IMR-90 (cell line): ENCODE measurements around the gene ALAD. TPM values are rescaled to one million over a fixed set of nuclear protein-coding genes. Genes with fewer than 3 reads are reported as not detected.
"Not testable (repeated sequence)": the region's sequence is repeated elsewhere in the genome, so short reads cannot be mapped to it uniquely, and the experiment has no call there.

Source experiments
- ATAC-seq: fragments of 200-7000 bp; cut with Tn5 transposase; 2 replicates; pipeline ENCODE4 v1.9.1; 2020; ENCODE audit warnings: low read depth, mild to moderate bottlenecking, moderate library complexity
- BruUV-seq: library from RNA; stranded (reverse); fragments of 400-500 nt; replicated peaks from 2 replicates; lab custom pipeline; 2021; lab: Mats Ljungman, UMichigan
- CTCF ChIA-PET: fragments of 300-600 bp; formaldehyde crosslinking; extraction: SDS; loops from one replicate; lab custom pipeline; 2021; ENCODE audit warnings: antibody characterized with exemption; lab: Yijun Ruan, JAX
- POLR2A ChIA-PET: fragments of 300-600 bp; sonication (Branson Sonifier 250); formaldehyde crosslinking; loops from one replicate; lab custom pipeline; 2022; ENCODE audit warnings: antibody characterized with exemption; ENCODE audit not compliant: unreplicated experiment; lab: Charles Lee
- DNase-seq: peaks from one replicate; pipeline ENCODE4 v3.0.0; 2013
- H2AFZ ChIP-seq: replicated peaks from 2 replicates; pipeline ENCODE3; 2013; ENCODE audit warnings: low read length, mild to moderate bottlenecking; ENCODE audit not compliant: poor library complexity
- H2AK5ac ChIP-seq: 2 replicates; pipeline ENCODE4 v1.6.1; 2013; ENCODE audit warnings: low read depth, low read length, inconsistent platforms
- H2AK9ac ChIP-seq: replicated peaks from 2 replicates; pipeline ENCODE3; 2013; ENCODE audit warnings: mild to moderate bottlenecking, low read depth, low read length, moderate library complexity; ENCODE audit not compliant: poor library complexity
- H2BK120ac ChIP-seq: 2 replicates; pipeline ENCODE4 v1.6.1; 2013; ENCODE audit warnings: low read depth, low read length, inconsistent platforms
- H2BK15ac ChIP-seq: 3 replicates; pipeline ENCODE4 v1.6.1; 2013; ENCODE audit warnings: low read depth, low read length, inconsistent platforms
- H2BK20ac ChIP-seq: 2 replicates; pipeline ENCODE4 v1.6.1; 2013; ENCODE audit warnings: low read depth, mild to moderate bottlenecking, inconsistent platforms, low read length, moderate library complexity
- H2BK5ac ChIP-seq: 2 replicates; pipeline ENCODE4 v1.6.1; 2013; ENCODE audit warnings: mild to moderate bottlenecking, low read depth, low read length, inconsistent platforms; ENCODE audit not compliant: poor library complexity, severe bottlenecking
- H3K14ac ChIP-seq: replicated peaks from 2 replicates; pipeline ENCODE4 v1.6.1; 2013; ENCODE audit warnings: low read depth, low read length, inconsistent platforms
- H3K18ac ChIP-seq: 2 replicates; pipeline ENCODE4 v1.6.1; 2013; ENCODE audit warnings: low read depth, low read length, control low read depth
- H3K23ac ChIP-seq: 2 replicates; pipeline ENCODE4 v1.6.1; 2013; ENCODE audit warnings: low read depth, low read length, inconsistent platforms
- H3K27ac ChIP-seq: 2 replicates; pipeline ENCODE4 v1.5.1; 2013; ENCODE audit warnings: mild to moderate bottlenecking, control low read depth, low read length; ENCODE audit not compliant: insufficient read depth
- H3K27me3 ChIP-seq: 2 replicates; pipeline ENCODE4 v1.6.1; 2013; ENCODE audit warnings: low read length; ENCODE audit not compliant: control insufficient read depth, insufficient read depth
- H3K36me3 ChIP-seq: 2 replicates; pipeline ENCODE4 v1.6.1; 2013; ENCODE audit warnings: low read length, mixed read lengths; ENCODE audit not compliant: control insufficient read depth, insufficient read depth
- H3K4ac ChIP-seq: 2 replicates; pipeline ENCODE4 v1.6.1; 2013; ENCODE audit warnings: low read depth, low read length, inconsistent platforms
- H3K4me1 ChIP-seq: 2 replicates; pipeline ENCODE4 v1.6.1; 2013; ENCODE audit warnings: low read length, mixed read lengths; ENCODE audit not compliant: control insufficient read depth, insufficient read depth
- H3K4me2 ChIP-seq: 2 replicates; pipeline ENCODE4 v1.6.1; 2013; ENCODE audit warnings: low read depth, mild to moderate bottlenecking, control low read depth, low read length, moderate library complexity
- H3K4me3 ChIP-seq: 2 replicates; pipeline ENCODE4 v1.5.1; 2013; ENCODE audit warnings: low read depth, mild to moderate bottlenecking, control low read depth, low read length, moderate library complexity; ENCODE audit not compliant: insufficient read depth
- H3K56ac ChIP-seq: 2 replicates; pipeline ENCODE4 v1.6.1; 2013; ENCODE audit warnings: low read length, inconsistent platforms; ENCODE audit not compliant: insufficient read depth; ENCODE audit errors: extremely low read depth
- H3K79me1 ChIP-seq, 2 experiments: 2 replicates each; pipeline ENCODE4 v1.6.1; 2013; ENCODE audit warnings: low read length in 2 of 2, inconsistent platforms in 1 of 2, low read depth in 1 of 2
- H3K9ac ChIP-seq: 2 replicates; pipeline ENCODE4 v1.6.1; 2013; ENCODE audit warnings: low read depth, low read length, control low read depth
- H3K9me1 ChIP-seq: 2 replicates; pipeline ENCODE4 v1.6.1; 2013; ENCODE audit warnings: low read length, inconsistent platforms; ENCODE audit not compliant: insufficient read depth
- H3K9me3 ChIP-seq: 2 replicates; pipeline ENCODE4 v1.6.1; 2013; ENCODE audit warnings: low read length; ENCODE audit not compliant: control insufficient read depth, insufficient read depth
- H4K20me1 ChIP-seq: 2 replicates; pipeline ENCODE4 v1.6.1; 2013; ENCODE audit warnings: low read length, inconsistent platforms; ENCODE audit not compliant: insufficient read depth
- H4K5ac ChIP-seq: 2 replicates; pipeline ENCODE4 v1.6.1; 2013; ENCODE audit warnings: mild to moderate bottlenecking, low read depth, low read length, control low read depth
- H4K8ac ChIP-seq, 2 experiments: 2 replicates each; pipeline ENCODE4 v1.6.1; 2013; ENCODE audit warnings: low read depth in 2 of 2, low read length in 2 of 2, control low read depth in 1 of 2, inconsistent platforms in 1 of 2
- H4K91ac ChIP-seq: 2 replicates; pipeline ENCODE4 v1.6.1; 2013; ENCODE audit warnings: low read depth, low read length, inconsistent platforms; ENCODE audit not compliant: insufficient read depth
- whole genome bisulfite sequencing, 2 experiments: methylation state at CpG; one replicate each; pipeline versions ENCODE4 v1.1.5 to v1.1.7; 2013; ENCODE audit warnings: missing lambda C conversion rate in 2 of 2; ENCODE audit not compliant: insufficient read length in 1 of 2; ENCODE audit errors: extremely low coverage in 2 of 2; 5-methylcytosine and 5-hydroxymethylcytosine counted together
- dilution Hi-C: fragments of 300-500 bp; cut with HindIII; formaldehyde crosslinking; loops from one replicate; pipeline ENCODE4 v1.14.3; 2018; ENCODE audit warnings: low sequenced_read_pairs; ENCODE audit not compliant: unreplicated experiment
- in situ Hi-C: fragments of 300-500 bp; cut with MboI; formaldehyde crosslinking; loops from 3 replicates; pipeline ENCODE4 v1.14.3; 2019; ENCODE audit warnings: low sequenced_read_pairs, inconsistent platforms, mixed read lengths
- intact Hi-C: fragments of 100-400 bp; cut with micrococcal nuclease; formaldehyde crosslinking; loops from 2 replicates; pipeline ENCODE4 v1.10.0; 2022
- polyA plus RNA-seq, 3 experiments: library from polyadenylated mRNA; depleted of rRNA; stranded (reverse); fragments of >200 nt; gene quantifications; 2 replicates each; pipeline ENCODE4 v1.2.3, GENCODE V29; 2012; ENCODE audit warnings: low replicate concordance in 1 of 3
- total RNA-seq: library from RNA; depleted of rRNA; stranded (reverse); fragments of >200 nt; gene quantifications from 2 replicates; pipeline ENCODE4 v1.2.3, GENCODE V29; 2012

The ALAD gene
- total and polyA plus RNA-seq, 2 of the 4 experiments (the other 2 are of a cell fraction): 11.1 to 15.6 TPM

DNA sequence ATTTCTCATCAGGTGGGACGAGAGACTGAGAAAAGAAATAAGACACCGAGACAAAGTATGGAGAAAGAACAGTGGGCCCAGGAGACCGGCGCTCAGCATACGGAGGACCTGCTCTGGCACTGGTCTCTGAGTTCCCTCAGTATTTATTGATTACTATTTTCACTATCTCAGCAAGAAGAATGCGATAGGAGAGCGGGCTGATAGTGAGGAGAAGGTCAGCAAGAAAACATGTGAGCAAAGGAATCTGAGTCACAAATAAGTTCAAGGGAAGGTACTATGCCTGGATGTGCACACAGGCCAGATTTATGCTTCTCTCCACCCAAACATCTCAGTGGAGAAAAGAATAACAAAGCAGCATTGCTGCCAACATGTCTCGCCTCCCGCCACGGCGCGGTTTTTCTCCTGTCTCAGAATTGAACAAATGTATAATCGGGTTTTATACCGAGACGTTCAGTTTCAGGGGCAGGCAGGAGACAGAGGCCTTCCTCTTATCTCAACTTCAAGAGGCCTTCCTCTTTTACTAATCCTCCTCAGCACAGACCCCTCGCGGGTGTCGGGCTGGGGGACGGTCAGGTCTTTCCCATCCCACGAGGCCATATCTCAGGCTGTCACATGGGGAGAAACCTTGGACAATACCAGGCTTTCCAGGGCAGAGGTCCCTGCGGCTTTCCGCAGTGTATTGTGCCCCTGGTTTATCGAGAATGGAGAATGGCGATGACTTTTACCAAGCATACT, 21.8 kb downstream of the ALAD start:
- H2BK5ac ChIP-seq, H4K91ac ChIP-seq, H3K4me1 ChIP-seq, H3K4ac ChIP-seq, H3K79me1 ChIP-seq, intact Hi-C loops, H3K9me3 ChIP-seq, CTCF ChIA-PET, H3K9me1 ChIP-seq, H3K9ac ChIP-seq, H3K4me3 ChIP-seq, H2AFZ ChIP-seq, H2BK120ac ChIP-seq, H4K8ac ChIP-seq, H3K56ac ChIP-seq, H3K27ac ChIP-seq, H4K5ac ChIP-seq, ATAC-seq, H4K20me1 ChIP-seq, H2AK5ac ChIP-seq, H3K14ac ChIP-seq, H2BK15ac ChIP-seq, H3K27me3 ChIP-seq, BruUV-seq, H3K23ac ChIP-seq, POLR2A ChIA-PET, H2BK20ac ChIP-seq, dilution Hi-C loops, H3K4me2 ChIP-seq, H3K18ac ChIP-seq, DNase-seq, H3K36me3 ChIP-seq, in situ Hi-C loops, H2AK9ac ChIP-seq: not testable (repeated sequence)
- WGBS, 2 experiments: 42% methylated on average over 3 of the region's 24 CpGs; no CpG with 5 or more reads in 1 of the 2 experiments
